Islet of Langerhans (tissue), 1 donor: ENCODE data around the gene ECI1.

Experiments used
- FAIRE-seq: peaks from one replicate; lab custom pipeline; 2011; peaks lifted over from hg19 to GRCh38; lab: Jason Lieb, UNC

Gene ECI1

DNA sequence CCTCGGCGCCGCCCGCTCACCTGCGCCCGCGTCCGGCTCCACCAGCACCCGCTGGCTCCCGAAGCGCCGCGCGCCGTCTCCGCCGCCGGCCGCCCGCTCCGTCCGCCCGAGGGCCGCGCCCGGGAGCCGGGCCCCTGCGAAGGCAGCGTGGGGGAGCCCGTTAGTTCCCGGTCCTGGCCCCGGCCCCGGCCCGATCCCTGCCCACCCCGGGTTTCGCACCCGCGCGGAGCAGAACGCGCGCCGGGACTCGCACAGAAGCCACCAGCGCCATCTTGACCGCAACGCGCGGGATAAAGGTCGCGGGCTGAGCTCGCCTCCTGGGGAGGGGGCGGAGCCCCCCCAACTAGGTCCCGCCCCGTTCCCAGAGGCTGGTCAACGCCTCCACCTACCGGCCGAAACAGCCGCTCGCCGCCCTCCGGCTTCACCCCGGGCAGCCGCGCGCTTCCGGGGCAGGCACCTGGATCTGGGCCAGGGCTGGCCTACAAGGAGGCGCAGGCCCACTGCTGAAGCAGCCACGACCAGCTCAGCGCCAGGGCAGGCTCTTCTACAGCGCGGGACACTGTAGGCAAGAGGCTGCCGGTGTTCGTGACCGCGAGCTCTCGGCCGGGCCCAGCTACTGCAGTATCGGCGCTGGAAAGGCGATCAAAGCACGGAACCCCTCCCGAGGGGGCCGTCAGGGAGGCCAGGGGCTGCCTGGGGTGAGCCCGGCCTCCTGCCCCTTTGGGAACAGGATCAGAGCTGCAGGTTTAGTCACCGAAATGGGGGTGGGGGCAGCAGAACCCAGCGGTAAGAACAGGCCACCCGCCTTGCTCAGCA is at the start of gene ECI1:
TSS of gene ECI1 (minus strand) at position 292 of the 816 bp plus-strand sequence. CDS start at position 271, 21 bp downstream.
- FAIRE-seq = no peak

DNA sequence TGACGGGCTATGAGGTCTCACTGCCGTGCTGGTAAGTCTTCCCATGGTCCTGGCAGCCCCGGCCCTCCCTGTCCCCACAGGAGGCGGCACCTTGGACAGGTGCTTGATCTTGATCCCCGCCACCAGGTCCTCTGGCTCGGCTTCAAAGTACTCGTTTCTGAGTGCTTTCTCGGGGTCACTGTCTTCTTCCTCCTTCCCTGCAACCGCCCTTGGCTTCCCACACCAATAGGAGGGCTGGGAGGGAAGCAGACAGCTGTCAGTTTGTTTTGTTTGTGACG is 48.5 kb upstream of the ECI1 start:
- FAIRE-seq = no peak

GRCh38 chr16:2299121-2299914 is 47.9 kb upstream of the ECI1 start:
- no peak for FAIRE-seq

DNA sequence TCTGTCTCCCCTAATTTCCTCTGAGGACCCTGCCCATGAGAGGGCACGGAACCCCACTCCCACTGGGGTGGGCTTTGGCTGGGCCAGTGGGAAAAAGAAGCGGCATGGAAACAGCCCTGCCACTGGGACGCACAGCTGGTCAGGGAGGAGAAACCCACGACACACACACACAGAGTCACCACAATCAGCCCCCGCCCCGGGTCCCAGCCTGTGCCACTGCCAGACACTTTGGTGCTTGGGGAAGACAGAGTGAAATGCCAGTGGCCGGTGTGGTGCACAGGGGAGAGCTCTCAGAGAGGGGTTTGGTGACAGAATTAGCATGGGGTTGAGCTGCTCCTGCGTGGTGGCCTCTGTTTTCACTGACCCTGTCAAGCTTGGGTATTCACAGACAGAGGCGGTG is 47.2 kb upstream of the ECI1 start:
- FAIRE-seq = no peak

DNA sequence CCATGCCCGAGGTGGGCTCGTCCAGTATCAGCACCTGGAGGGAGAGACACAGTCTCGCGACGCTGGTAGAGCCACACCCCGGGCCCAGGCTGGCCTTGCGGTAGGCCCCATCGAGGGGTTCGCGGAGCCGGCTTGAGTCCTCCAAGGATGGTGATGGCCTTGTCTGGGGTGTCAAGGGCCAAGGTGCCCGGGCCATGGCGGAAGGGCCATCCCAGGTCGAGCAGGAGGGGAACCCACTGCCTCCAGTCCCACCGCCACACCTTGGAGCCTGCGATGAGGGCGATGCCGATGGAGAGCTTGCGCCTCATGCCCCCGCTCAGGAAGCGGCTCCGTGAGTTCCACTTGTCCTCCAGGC is 46.1 kb upstream of the ECI1 start:
- FAIRE-seq = no peak

DNA sequence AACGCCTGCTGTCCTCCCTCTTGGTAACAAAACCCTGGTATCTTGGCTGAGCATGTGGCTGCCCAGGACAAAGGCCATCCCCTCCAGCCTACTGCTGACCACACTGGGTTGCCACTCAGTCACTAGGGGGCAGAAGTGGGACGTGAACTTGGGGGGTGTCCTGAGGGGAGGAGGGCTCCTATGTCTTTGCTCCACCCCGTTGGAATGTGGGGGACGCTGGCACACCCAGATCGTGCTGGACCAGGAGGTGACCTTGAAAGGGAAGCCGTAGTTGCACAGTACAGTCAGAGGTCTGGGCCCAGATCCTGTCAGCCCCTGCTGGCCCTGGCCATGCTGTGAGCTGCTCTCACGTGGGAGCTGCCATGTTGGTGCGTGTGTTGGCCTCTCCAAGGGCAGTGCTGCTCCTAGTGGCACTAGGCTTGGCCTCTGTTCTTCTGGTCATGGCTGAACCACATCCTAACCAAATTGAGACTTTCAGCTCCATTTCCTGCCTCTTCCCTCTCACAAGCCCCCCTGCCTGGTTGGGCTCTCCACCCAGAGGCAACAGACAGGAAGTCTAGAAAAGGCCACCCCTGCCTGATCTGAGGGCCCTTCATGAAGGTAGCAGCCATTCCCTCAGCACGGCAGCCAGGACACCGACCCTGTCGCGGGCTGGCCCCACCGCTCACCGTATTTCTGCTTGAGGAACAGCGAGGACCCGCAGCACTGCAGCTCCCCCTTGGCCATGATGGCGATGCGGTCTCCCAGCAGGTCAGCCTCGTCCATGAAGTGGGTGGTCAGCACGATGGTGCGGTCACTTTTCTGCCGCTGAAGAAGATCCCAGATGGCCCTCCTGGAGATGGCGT is 45.5 kb upstream of the ECI1 start:
- FAIRE-seq = no peak

DNA sequence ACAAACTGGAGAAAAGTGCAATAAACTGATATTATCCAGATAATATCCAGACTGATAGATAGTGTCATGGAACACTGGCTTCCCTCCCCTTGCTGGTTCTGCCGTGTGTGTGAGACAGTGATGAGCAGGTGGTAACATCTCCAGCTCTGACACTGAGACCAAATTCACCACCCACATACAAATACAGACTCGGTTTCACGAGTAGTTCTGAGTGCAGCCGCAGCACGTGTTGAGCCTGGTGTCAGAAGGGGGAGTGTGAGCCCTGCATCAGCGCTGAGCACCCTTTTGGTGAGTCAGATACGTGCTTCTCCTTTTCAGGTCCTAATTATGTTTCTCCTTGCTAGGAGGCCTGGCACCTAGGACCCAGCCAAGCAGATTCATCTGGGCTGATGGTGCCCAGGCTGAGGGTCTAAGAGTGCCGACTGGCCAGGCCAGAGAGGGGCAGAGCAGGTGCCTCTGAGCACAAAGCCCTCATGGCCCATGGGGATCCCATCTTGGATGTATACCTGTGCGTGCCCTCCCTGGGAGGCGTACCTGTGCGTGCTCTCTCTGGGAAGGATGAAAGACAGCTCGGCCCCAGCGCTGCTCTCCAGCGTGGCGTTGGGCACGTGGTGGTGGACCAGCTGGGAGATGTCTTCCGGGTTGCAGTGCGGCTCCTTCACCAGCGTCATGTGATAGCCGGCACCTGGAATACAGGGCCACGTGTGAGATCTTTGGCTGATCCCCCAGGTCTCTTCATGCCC is 43.8 kb upstream of the ECI1 start:
- FAIRE-seq = no peak

- FAIRE-seq = no peak
These were observed 40.8 kb upstream of the ECI1 start for GRCh38 chr16:2292221-2292620.

GRCh38 chr16:2289282-2289681 is 37.9 kb upstream of the ECI1 start:
- no peak for FAIRE-seq

DNA sequence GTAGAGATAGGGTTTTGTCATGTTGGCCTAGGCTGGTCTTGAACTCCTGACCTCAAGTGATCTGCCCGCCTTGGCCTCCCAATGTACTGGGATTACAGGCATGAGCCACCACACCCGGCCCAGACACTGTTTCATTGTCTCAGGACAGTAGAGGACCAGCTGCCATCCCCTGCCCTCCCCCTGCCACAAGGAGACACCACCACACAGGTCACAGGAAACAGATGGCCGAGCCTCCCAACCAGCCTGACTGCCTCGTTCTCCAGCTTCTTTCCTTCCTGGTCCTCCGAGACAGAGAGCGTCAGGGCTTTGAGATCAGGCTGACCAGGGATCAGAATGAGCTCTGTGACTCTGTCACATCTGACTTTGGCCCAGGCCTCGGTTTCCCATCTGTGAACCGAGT is 37.3 kb upstream of the ECI1 start:
- no peak for FAIRE-seq

DNA sequence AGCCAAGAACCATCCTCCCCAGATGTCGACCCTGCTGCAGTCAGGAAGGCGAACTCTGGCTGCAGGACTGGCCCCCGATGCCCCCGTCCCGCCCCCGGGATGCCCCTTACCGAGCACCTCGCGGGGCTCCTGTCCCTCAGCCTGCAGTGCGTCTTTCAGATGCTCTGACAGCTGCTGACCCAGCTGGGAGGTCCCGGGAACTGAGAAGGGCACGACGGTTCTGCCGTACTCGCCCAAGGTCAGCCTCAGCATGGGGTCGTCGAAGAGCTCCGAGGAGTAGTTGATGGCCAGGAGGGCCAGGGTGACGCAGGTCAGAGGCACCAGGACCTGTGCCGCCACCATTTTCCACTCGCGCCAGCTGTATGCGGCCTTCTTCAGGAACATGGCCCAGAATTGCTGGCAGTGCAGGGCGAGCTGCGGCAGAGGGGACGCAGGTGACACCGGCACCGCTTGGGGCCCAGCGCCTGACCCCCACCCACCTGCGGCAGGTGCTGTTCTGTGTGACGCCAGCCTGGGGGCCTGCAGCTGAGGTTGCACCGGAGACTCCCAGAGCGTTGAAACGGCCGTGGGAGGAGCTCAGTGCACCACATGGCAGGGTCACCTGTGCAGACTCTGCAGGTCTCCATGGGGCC is 36.6 kb upstream of the ECI1 start:
- no peak for FAIRE-seq

DNA sequence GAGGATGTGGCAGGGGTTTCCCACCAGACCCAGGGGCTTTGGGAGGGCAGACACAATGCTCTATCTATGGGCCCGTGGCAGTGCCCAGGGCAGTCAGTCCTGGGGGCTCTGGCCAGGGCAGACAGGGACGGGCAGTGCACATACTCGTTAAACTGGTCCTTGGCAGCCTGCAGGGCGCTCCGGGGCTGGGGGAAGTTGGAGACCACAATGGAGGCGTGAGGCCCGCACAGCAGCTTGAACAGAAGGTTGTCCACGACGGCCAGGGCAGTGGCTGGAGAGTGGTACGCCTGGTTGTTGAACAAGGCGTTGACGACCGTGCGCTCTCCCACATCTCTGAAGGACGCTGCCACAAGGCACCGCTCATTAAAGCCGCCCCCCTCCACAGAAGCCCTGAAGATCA is 35.2 kb upstream of the ECI1 start:
- no peak for FAIRE-seq

DNA sequence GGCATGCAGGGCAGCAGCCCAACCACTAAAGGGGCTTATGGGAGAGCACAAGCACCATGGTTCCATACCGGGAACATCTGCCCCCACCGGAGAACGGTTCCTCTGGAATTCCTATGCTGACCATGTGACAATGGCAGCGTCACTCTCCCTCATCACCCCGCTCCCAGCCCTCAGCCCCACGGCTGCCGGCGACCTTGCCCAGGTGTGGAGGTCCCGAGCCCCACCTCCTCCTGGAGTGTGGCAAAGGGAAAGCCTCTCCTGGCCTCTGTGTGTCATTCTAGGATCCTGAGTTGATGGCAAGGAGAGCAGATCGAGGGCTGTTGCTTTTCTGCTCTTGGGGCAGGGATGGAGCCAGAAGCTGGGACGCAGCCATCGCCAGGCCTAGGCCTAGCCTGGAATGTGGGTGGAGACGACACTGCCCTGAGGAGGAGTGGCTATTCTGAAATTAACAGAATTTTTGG is 34.4 kb upstream of the ECI1 start:
- no peak for FAIRE-seq

DNA sequence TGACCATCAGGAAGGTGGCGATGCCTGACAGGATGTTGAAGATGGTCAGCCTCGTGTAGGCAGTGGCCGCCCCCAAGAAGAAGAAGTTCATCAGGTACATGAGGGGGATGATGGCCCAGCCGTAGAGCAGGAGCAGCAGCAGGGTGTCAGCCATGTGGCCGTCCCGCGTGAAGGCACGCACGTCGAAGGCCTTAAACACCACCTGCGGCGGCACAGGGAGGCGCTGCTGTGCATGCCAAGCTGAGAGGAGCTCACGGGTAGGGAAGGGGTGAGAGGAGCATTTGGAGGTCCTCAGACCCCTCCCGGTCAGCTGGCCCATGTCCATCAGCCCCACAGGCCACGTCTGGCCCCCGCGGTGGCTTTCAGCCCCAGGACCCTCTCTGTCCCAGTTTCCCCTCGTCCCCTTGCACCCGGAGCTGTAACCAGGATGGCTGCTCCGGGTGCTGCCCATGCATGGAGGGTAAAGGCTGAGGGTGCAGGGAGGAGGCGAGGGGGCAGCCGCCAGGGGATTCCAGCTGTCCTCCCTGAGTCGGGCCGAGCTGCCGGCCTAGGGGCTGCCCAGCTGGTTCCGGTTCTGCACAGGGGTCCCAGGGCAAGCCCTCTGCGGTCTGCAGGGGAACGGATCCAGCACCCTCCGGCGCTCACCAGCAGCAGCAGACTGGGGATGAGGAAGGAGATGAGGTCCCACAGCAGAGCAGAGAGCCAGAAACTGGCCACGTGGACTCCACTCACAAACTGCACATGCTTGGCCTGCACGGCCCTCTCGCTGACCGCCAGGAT is 33.6 kb upstream of the ECI1 start:
- no peak for FAIRE-seq

DNA sequence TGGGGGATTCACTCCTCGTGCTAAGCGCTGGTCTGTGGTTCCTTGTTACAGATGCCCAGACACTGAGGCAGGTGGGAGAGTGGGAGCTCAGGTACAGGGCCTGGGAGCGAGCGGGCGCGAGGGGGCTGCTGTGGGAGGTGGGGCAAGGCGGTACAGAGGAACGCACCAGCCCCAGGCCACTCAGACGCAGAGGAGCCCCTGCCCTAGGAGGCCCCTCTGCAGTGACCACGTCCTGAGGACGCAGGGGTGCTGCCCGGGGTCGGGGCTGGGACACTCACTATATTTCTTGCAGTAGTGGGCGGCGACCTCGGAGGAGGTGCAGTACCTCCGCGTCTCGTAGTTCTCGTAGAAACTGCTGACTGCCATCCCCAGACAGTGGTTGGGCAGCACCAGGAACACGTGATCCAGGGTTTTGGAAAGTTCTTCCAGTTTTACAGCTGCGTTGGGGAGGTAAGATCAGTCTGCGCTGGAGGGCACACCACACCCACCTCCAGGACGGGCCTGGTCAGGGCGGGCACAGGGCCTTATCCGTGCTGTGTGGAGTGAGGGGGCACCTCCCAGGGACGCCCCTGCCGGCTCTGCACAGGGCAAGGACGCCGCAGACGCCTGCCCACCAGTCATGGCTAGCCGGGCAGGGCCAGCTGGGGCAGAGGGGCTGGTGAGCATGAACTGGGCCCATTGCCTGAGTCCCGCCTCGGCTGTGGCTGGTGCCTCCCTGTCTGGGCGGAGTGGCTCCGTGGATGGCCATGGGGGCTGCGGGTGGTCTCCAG is 32.8 kb upstream of the ECI1 start:
- FAIRE-seq = no peak

DNA sequence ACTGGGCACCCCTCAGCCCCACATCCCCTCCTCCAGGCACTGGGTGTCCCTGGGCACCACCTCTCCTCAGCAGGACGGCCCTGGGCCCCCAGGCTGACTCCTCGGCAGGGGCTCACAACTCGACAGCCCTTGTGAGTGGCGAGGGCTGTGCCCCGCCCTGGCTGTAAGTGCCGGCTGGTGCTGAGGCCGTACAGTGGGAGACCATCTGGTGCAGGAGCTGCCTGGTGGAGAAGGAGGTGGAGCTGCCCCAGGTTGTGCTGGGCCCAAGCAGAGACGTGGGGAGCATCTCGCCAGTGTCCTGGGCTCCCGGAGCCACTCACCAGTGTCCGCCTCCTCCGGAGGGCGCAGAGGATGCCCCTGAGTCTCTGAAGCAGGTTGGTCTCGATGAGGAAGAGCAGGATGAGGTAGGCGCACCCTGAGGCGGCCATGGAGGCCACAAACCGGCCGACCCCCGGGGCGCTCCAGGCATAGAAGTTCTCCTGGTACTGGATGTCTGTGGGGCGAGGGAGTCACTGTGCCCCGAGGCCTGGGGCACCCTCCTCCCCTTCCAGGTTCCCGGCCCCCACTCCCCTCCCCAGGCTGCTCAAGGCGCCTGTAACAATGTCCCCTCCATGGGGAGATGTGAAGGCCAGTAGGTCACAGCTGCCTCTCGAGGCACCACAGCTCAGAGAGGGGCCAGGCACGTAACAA is 31.6 kb upstream of the ECI1 start:
- no peak for FAIRE-seq

DNA sequence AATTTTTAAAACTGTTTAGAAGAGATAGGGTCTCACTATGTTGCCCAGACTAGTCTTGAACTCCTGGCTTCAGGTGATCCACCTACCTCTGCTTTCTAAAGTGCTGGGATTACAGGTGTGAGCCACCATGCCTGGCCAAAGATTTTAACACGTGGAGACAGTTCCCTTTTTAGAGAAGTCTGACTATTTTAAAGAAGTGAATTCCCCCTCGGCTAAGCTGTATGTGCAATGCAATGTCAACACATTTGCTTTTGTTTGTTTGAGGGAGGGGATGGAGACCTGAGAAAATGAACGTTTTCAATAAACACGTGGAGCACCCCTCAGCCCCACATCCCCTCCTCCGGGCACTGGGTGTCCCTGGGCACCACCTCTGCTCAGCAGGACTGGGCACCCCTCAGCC is 30.9 kb upstream of the ECI1 start:
- no peak for FAIRE-seq

DNA sequence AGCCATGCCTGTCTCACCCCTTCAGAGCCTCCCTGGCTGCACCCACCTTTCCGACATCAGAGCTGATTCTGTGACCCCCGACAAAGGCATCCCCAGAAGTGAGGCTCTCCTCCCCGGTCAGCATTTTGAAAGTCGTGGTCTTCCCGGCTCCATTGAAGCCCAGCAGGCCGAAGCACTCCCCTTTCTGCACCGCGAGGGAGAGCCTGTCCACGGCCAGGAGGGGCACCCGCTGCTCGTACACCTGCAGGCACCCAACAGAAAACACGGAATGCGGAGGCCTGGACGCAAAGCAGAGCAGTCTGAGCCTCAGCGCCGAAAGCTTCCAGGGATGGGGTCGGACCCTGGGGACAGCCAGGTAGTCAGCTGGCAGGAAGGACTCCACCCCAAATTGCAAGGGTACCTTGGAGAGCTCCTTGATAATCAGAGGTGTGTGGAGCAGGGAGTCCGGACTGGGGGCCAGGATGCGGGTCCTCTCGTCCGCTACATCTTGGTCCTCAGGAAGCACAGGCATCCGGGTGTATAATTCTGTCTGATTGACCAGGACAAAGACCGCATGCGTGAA is 29.7 kb upstream of the ECI1 start:
- no peak for FAIRE-seq

GRCh38 chr16:2280461-2280860 is 29.1 kb upstream of the ECI1 start:
- FAIRE-seq = no peak
